ENCODE measurements around the gene SVEP1. TPM values are rescaled to one million over a fixed set of nuclear protein-coding genes. Genes with fewer than 3 reads are reported as not detected.

SVEP1 gene
- total RNA-seq, 2 experiments from 2014 or later, result not detected

DNA sequence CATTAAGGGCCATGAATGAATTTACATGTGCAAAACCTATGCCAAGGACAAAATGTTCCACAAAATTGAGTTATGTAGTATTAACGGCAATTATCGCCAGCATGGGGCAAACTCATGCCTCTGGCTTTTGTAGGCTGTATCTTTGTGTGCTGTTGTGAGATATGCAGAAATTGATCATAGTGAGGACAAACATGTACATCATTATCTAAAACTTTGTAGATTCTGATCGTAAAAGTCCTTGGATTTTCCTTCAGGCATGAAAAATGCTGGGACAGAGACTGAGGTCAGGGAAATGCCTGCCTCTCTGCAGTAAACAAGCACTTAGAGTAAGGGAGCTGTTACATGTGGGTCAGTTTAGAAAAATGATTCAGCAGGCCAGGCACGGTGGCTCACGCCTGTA, 236.0 kb downstream of the SVEP1 start:
- no peaks in the 10 kb centered on the region for H3K4me1 Mint-ChIP-seq (ENCODE audit: low read depth)
- H3K9me3 Mint-ChIP-seq, result no peaks in the 10 kb centered on the region
- H3K4me3 ChIP-seq (ENCODE audit: low read length), result no peak overlapping the region
- no peaks in the 10 kb centered on the region for H3K9me3 ChIP-seq (ENCODE audit: control insufficient read depth in 1 of 2, insufficient read depth in 1 of 2, low read length in 2 of 2)
- ChIA-PET POLR2A (no interaction called here), CTCF (no interaction called here)
- H3K27me3 ChIP-seq (ENCODE audit: control insufficient read depth in 1 of 2, insufficient read depth in 2 of 2, low read length in 2 of 2), result no peaks in the 10 kb centered on the region
- H3K27ac ChIP-seq (ENCODE audit: low read depth in 1 of 2, low read length in 2 of 2), result no peak overlapping the region
- no peak overlapping the region for H3K27ac Mint-ChIP-seq
- no peaks in the 10 kb centered on the region for H3K36me3 ChIP-seq (ENCODE audit: insufficient read depth, low read length)
- no peaks in the 10 kb centered on the region for H3K4me1 ChIP-seq (ENCODE audit: insufficient read depth, low read length)
- H3K4me3 Mint-ChIP-seq, result no peak overlapping the region
- no peak for TF ChIP-seq CTCF (IDR thresholded peaks at IDR 0.05)
- ATAC-seq (ENCODE audit: poor library complexity) (no peak), DNase-seq (no peak)
- no peaks in the 10 kb centered on the region for H3K27me3 Mint-ChIP-seq
- intact Hi-C loops (cut with DNase I, micrococcal nuclease), result no loop called here
- no peaks in the 10 kb centered on the region for H3K36me3 Mint-ChIP-seq (ENCODE audit: low read depth)

DNA sequence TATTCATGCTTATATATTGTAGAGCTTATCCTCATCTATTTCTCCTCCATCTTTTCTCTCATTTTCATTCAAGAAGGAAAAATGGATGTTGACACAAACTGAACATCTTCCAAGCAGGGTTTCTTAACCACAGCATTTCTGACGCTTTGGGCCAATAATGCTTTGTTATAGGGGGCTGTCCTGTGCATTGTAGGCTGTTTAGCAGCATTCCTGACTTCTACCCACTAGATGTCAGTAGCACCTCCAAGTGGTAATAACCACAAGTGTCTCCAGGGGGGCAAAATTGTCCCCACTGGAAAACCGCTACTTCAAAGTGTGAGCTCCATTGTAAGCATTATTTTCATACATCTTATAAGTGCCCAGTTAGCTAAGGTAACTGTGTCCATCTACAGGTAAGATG, 239.2 kb downstream of the SVEP1 start:
- H3K27ac Mint-ChIP-seq, result no peak overlapping the region
- H3K4me1 Mint-ChIP-seq (ENCODE audit: low read depth), result no peaks in the 10 kb centered on the region
- intact Hi-C loops (cut with DNase I, micrococcal nuclease), result no loop called here
- H3K27me3 Mint-ChIP-seq, result no peaks in the 10 kb centered on the region
- no peaks in the 10 kb centered on the region for H3K9me3 Mint-ChIP-seq
- no peak overlapping the region for H3K4me3 Mint-ChIP-seq
- no peak overlapping the region for H3K27ac ChIP-seq (ENCODE audit: low read depth in 1 of 2, low read length in 2 of 2)
- no peak overlapping the region for H3K4me3 ChIP-seq (ENCODE audit: low read length)
- no peaks in the 10 kb centered on the region for H3K36me3 ChIP-seq (ENCODE audit: insufficient read depth, low read length)
- no peaks in the 10 kb centered on the region for H3K27me3 ChIP-seq (ENCODE audit: control insufficient read depth in 1 of 2, insufficient read depth in 2 of 2, low read length in 2 of 2)
- TF ChIP-seq CTCF (IDR thresholded peaks at IDR 0.05), result no peak
- no peaks in the 10 kb centered on the region for H3K36me3 Mint-ChIP-seq (ENCODE audit: low read depth)
- peaks cover 0 to 3% of the 10 kb centered on the region in 2 experiments for H3K9me3 ChIP-seq (ENCODE audit: control insufficient read depth in 1 of 2, insufficient read depth in 1 of 2, low read length in 2 of 2)
- DNase-seq, result no peak
- no peaks in the 10 kb centered on the region for H3K4me1 ChIP-seq (ENCODE audit: insufficient read depth, low read length)
- ChIA-PET POLR2A (no interaction called here), CTCF (no interaction called here)
- no peak for ATAC-seq (ENCODE audit: poor library complexity)

DNA sequence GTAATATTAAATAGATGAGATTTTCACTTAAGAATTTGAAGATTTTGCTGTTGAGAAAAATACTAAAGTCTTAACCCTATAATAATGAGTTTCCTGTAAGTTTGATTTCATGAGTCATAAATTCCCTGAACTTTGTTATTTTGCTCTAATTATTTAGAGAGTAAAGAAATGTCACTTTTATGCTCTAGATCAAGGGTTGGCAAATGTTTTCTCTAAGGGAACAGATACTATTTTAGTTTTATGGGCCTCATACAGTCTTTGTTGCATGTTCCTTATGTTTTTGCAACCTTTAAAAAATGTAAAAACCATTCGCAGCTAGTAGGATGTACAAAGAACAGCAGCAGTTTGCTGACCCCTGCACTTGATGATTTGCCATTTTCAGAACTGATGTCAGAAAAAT, 241.4 kb downstream of the SVEP1 start:
- DNase-seq, result no peak

More for the DNA sequence above, 241.4 kb downstream of the SVEP1 start:
- Histone ChIP-seq H3K4me3 (ENCODE audit: low read length) (no peak overlapping the region), H3K4me1 (ENCODE audit: insufficient read depth, low read length) (no peaks in the 10 kb centered on the region), H3K27me3 (ENCODE audit: control insufficient read depth in 1 of 2, insufficient read depth in 2 of 2, low read length in 2 of 2) (no peaks in the 10 kb centered on the region), H3K36me3 (ENCODE audit: insufficient read depth, low read length) (no peaks in the 10 kb centered on the region), H3K27ac (ENCODE audit: low read depth in 1 of 2, low read length in 2 of 2) (no peak overlapping the region), H3K9me3 (ENCODE audit: control insufficient read depth in 1 of 2, insufficient read depth in 1 of 2, low read length in 2 of 2) (peaks cover 0 to 3% of the 10 kb centered on the region in 2 experiments)
- ChIA-PET CTCF (no interaction called here), POLR2A (interaction anchor here (0.7 kb wide), 1 partner anchor 17 kb away, joined by 3 read pairs; no protein-coding TSS in a partner anchor)
- Mint-ChIP-seq H3K4me1 (ENCODE audit: low read depth) (no peaks in the 10 kb centered on the region), H3K9me3 (no peaks in the 10 kb centered on the region), H3K27me3 (peaks cover 5% of the 10 kb centered on the region), H3K27ac (no peak overlapping the region), H3K36me3 (ENCODE audit: low read depth) (no peaks in the 10 kb centered on the region), H3K4me3 (no peak overlapping the region)
- no peak for TF ChIP-seq CTCF (IDR thresholded peaks at IDR 0.05)
- intact Hi-C loops (cut with DNase I, micrococcal nuclease), result no loop called here
- no peak for ATAC-seq (ENCODE audit: poor library complexity)

Data from CD4-positive, alpha-beta T cell (primary cell).